A549 (cell line): ENCODE results near the gene TRPM4. TPM values are rescaled to one million over a fixed set of nuclear protein-coding genes. Genes with fewer than 3 reads are reported as not detected.
A peak's percentile ranks its signal among the peaks of the same experiment; 100 is the strongest.

Experiments used
- ATAC-seq, 2 experiments: fragments of 200-7000 bp in 1 of 2; fragments of >200 bp in 1 of 2; cut with Nextera tagmentation in 1 of 2; cut with Tn5 transposase in 1 of 2; 3 replicates each; pipeline versions ENCODE4 v1.8.0 to v1.9.1; 2018 to 2020; ENCODE audit warnings: mild to moderate bottlenecking in 1 of 2, moderate library complexity in 1 of 2
- CTCF ChIA-PET: fragments of 300-600 bp; sonication (Branson Sonifier 250); formaldehyde crosslinking; extraction: SDS; loops from one replicate; lab custom pipeline; 2021; ENCODE audit warnings: antibody characterized with exemption, inconsistent platforms; lab: Yijun Ruan, JAX
- POLR2A ChIA-PET: fragments of 350-600 bp; formaldehyde crosslinking; extraction: SDS; loops from one replicate; lab custom pipeline; 2021; ENCODE audit warnings: antibody characterized with exemption, inconsistent platforms; lab: Yijun Ruan, JAX
- DNase-seq, 2 experiments: peaks; one replicate each; pipeline versions ENCODE4 v3.0.0 to v3.0.0-alpha.2; 2011 to 2016; ENCODE audit warnings: low read depth in 1 of 2, low spot score in 1 of 2
- FAIRE-seq: peaks from 2 replicates; lab custom pipeline; 2011; peaks lifted over from hg19 to GRCh38; lab: Jason Lieb, UNC
- H3K27ac ChIP-seq, 2 experiments: fragments of >200 bp; sonication (Bioruptor Twin); formaldehyde crosslinking; 3 replicates each; pipeline ENCODE4 v1.5.1; 2016 to 2017
- H3K4me1 ChIP-seq: fragments of >200 bp; sonication (Bioruptor Twin); formaldehyde crosslinking; 3 replicates; pipeline ENCODE4 v1.6.1; 2016
- H3K4me2 ChIP-seq: fragments of >200 bp; sonication (Bioruptor Twin); formaldehyde crosslinking; 3 replicates; pipeline ENCODE4 v1.6.1; 2016
- H3K4me3 ChIP-seq: fragments of >200 bp; sonication (Bioruptor Twin); formaldehyde crosslinking; 3 replicates; pipeline ENCODE4 v1.5.1; 2016
- H3K9me3 ChIP-seq: fragments of >200 bp; sonication (Bioruptor Twin); formaldehyde crosslinking; 3 replicates; pipeline ENCODE4 v1.6.1; 2016
- ATOH8 ChIP-seq: fragments of 250-450 bp; sonication (Bioruptor Pico); IDR thresholded peaks from 2 replicates; pipeline ENCODE4 v1.5.0; 2020; ENCODE audit warnings: low read depth, mild to moderate bottlenecking, moderate library complexity
- BCL3 ChIP-seq: fragments of >200 bp; sonication (Bioruptor Twin); formaldehyde crosslinking; IDR thresholded peaks from 3 replicates; pipeline ENCODE4 v1.6.1; 2016
- CBX2 ChIP-seq: fragments of 200-600 bp; sonication (generic); IDR thresholded peaks from 2 replicates; pipeline ENCODE4 v1.6.1; 2016; ENCODE audit warnings: low read depth, mild to moderate bottlenecking, borderline replicate concordance
- CBX8 ChIP-seq: fragments of 200-600 bp; sonication (generic); IDR thresholded peaks from 2 replicates; pipeline ENCODE4 v1.6.1; 2016
- CHD2 ChIP-seq: fragments of 150-350 bp; IDR thresholded peaks from 2 replicates; pipeline ENCODE4 v1.6.1; 2014; ENCODE audit warnings: low read length; ENCODE audit not compliant: partially characterized antibody
- CHD4 ChIP-seq: fragments of 200-600 bp; sonication (generic); IDR thresholded peaks from 2 replicates; pipeline ENCODE4 v1.6.1; 2016; ENCODE audit warnings: antibody characterized with exemption, mild to moderate bottlenecking, borderline replicate concordance
- CTCF ChIP-seq: fragments of >200 bp; sonication (Bioruptor Twin); formaldehyde crosslinking; IDR thresholded peaks from 3 replicates; pipeline ENCODE4 v1.5.1; 2016
- E2F6 ChIP-seq: IDR thresholded peaks from 2 replicates; pipeline ENCODE4 v1.6.1; 2012; ENCODE audit warnings: low read depth, borderline replicate concordance
- EHF ChIP-seq: fragments of 250-450 bp; sonication (Bioruptor Pico); IDR thresholded peaks from 2 replicates; pipeline ENCODE4 v1.5.0; 2020; ENCODE audit warnings: mild to moderate bottlenecking
- ELK1 ChIP-seq: fragments of 150-350 bp; IDR thresholded peaks from 2 replicates; pipeline ENCODE4 v1.6.1; 2014; ENCODE audit warnings: low read depth, mild to moderate bottlenecking, low read length
- EP300 ChIP-seq, 2 experiments: fragments of >200 bp; sonication (Bioruptor Twin); formaldehyde crosslinking; IDR thresholded peaks; 2 replicates in 1 of 2; 3 replicates in 1 of 2; pipeline ENCODE4 v1.6.1; 2016 to 2017
- FOXS1 ChIP-seq: fragments of 250-450 bp; sonication (Bioruptor Pico); IDR thresholded peaks from 2 replicates; pipeline ENCODE4 v1.5.0; 2020; ENCODE audit warnings: mild to moderate bottlenecking, moderate library complexity
- GATA3 ChIP-seq: IDR thresholded peaks from 2 replicates; pipeline ENCODE4 v1.6.1; 2012; ENCODE audit warnings: borderline replicate concordance
- HEYL ChIP-seq: fragments of 250-450 bp; sonication (Bioruptor Pico); IDR thresholded peaks from 2 replicates; pipeline ENCODE4 v1.8.0; 2021; ENCODE audit warnings: mild to moderate bottlenecking, moderate library complexity
- HMGXB4 ChIP-seq: fragments of 250-450 bp; sonication (Bioruptor Pico); IDR thresholded peaks from 2 replicates; pipeline ENCODE4 v1.5.0; 2021; ENCODE audit warnings: mild to moderate bottlenecking, moderate library complexity, borderline replicate concordance
- HOXA7 ChIP-seq: fragments of 250-450 bp; sonication (Bioruptor Pico); IDR thresholded peaks from 2 replicates; pipeline ENCODE4 v1.5.0; 2020; ENCODE audit warnings: mild to moderate bottlenecking, moderate library complexity
- HOXB13 ChIP-seq: fragments of 250-450 bp; sonication (Bioruptor Pico); IDR thresholded peaks from 2 replicates; pipeline ENCODE4 v1.5.0; 2020; ENCODE audit warnings: low read depth, mild to moderate bottlenecking, moderate library complexity
- HOXB5 ChIP-seq: fragments of 250-450 bp; sonication (Bioruptor Pico); IDR thresholded peaks from 2 replicates; pipeline ENCODE4 v1.5.0; 2020; ENCODE audit warnings: mild to moderate bottlenecking, moderate library complexity
- JUN ChIP-seq, 2 experiments: fragments of >200 bp; sonication (Bioruptor Twin); formaldehyde crosslinking; IDR thresholded peaks; 2 replicates in 1 of 2; 3 replicates in 1 of 2; pipeline ENCODE4 v1.6.1; 2016 to 2017
- JUNB ChIP-seq: fragments of >200 bp; sonication (Bioruptor Twin); formaldehyde crosslinking; IDR thresholded peaks from 2 replicates; pipeline ENCODE4 v1.6.1; 2016
- KDM5A ChIP-seq: fragments of 200-600 bp; sonication (generic); IDR thresholded peaks from 2 replicates; pipeline ENCODE4 v1.6.1; 2016; ENCODE audit warnings: antibody characterized with exemption, mild to moderate bottlenecking
- MAX ChIP-seq: IDR thresholded peaks from 2 replicates; pipeline ENCODE4 v1.6.1; 2012
- MYC ChIP-seq: IDR thresholded peaks from 2 replicates; pipeline ENCODE4 v1.6.1; 2012; ENCODE audit warnings: mild to moderate bottlenecking, inconsistent platforms, low read length, improper control_type of control experiment, borderline replicate concordance
- NR3C1 ChIP-seq: fragments of >200 bp; sonication (Bioruptor Twin); formaldehyde crosslinking; IDR thresholded peaks from 3 replicates; pipeline ENCODE4 v1.6.1; 2017
- PHF8 ChIP-seq: fragments of 200-600 bp; sonication (generic); IDR thresholded peaks from 2 replicates; pipeline ENCODE4 v1.6.1; 2016; ENCODE audit warnings: low read depth, mild to moderate bottlenecking, antibody characterized with exemption, moderate library complexity, borderline replicate concordance
- POLR2A ChIP-seq: IDR thresholded peaks from 2 replicates; pipeline ENCODE4 v1.6.1; 2012; ENCODE audit warnings: mild to moderate bottlenecking, low read length
- RARB ChIP-seq: fragments of 250-450 bp; sonication (Bioruptor Pico); IDR thresholded peaks from 2 replicates; pipeline ENCODE4 v1.8.0; 2021; ENCODE audit warnings: mild to moderate bottlenecking, moderate library complexity
- RCOR1 ChIP-seq: fragments of 150-350 bp; IDR thresholded peaks from 2 replicates; pipeline ENCODE4 v1.6.1; 2014; ENCODE audit warnings: antibody characterized with exemption, low read length, low read depth
- RFX5 ChIP-seq: fragments of 450-650 bp; IDR thresholded peaks from 2 replicates; pipeline ENCODE4 v1.7.1; 2014; ENCODE audit warnings: antibody characterized with exemption, mild to moderate bottlenecking, moderate library complexity
- SMC3 ChIP-seq: fragments of >200 bp; sonication (Bioruptor Twin); formaldehyde crosslinking; IDR thresholded peaks from 3 replicates; pipeline ENCODE4 v1.6.1; 2018; ENCODE audit warnings: inconsistent platforms
- TP53 ChIP-seq: fragments of 250-450 bp; sonication (Bioruptor Pico); IDR thresholded peaks from 2 replicates; pipeline ENCODE4 v1.5.0; 2021; ENCODE audit warnings: mild to moderate bottlenecking, moderate library complexity
- ZC3H11A ChIP-seq: fragments of 450-650 bp; IDR thresholded peaks from 2 replicates; pipeline ENCODE4 v1.6.1; 2014; ENCODE audit warnings: antibody characterized with exemption, mild to moderate bottlenecking
- ZNF302 ChIP-seq: fragments of 250-450 bp; sonication (Bioruptor Pico); IDR thresholded peaks from 2 replicates; pipeline ENCODE4 v1.9.0; 2021; ENCODE audit warnings: inconsistent platforms, mild to moderate bottlenecking, moderate library complexity
- ZSCAN20 ChIP-seq: fragments of 250-450 bp; sonication (Bioruptor Pico); IDR thresholded peaks from 2 replicates; pipeline ENCODE4 v1.8.0; 2022; ENCODE audit warnings: mild to moderate bottlenecking, moderate library complexity
- WGBS: methylation state at CpG from one replicate; pipeline ENCODE4 v1.1.6; 2017; ENCODE audit errors: missing lambda C conversion rate; 5-methylcytosine and 5-hydroxymethylcytosine counted together
- polyA plus RNA-seq, 4 experiments: library from polyadenylated mRNA; depleted of rRNA in 3 of 4; stranded (reverse); fragments of >200 nt; fragmentation: RNase III in 1 of 4; extraction: RNeasy Plus Mini Kit Qiagen cat#74134 plus additional on column Dnase treatment in 1 of 4; gene quantifications; 2 replicates in 3 of 4; 3 replicates in 1 of 4; pipeline ENCODE4 v1.2.3, GENCODE V29; 2011 to 2017

TRPM4 gene
- polyA plus RNA-seq, 2 of the 4 experiments (the other 2 are of a cell fraction): 4.7 to 9.1 TPM

GRCh38 chr19:49119411-49120324 lies 37.9 kb upstream of the TRPM4 start, which contains the start of gene PPFIA3:
TSS of gene PPFIA3 (plus strand) at chr19:49119544. CDS start at chr19:49127874, 8,330 bp downstream.
- ATAC-seq (peak; percentile 57 to 61), FAIRE-seq (no peak)
- TF ChIP-seq HOXB13 (CRISPR knock-in tag): peak; percentile 47; the same call in 1 of the 2 replicates
- TF ChIP-seq E2F6: peak; percentile 43; the same call in 1 of the 2 replicates
- no peak for TF ChIP-seq JUNB
- TF ChIP-seq SMC3: no peak
- TF ChIP-seq ELK1: no peak
- TF ChIP-seq PHF8: no peak
- TF ChIP-seq MYC: no peak
- TF ChIP-seq EP300 (IDR thresholded peaks at IDR 0.05): no peak
- no peak for TF ChIP-seq ZC3H11A
- no peak for TF ChIP-seq CBX8
- TF ChIP-seq HMGXB4: no peak
- no peak for TF ChIP-seq GATA3
- TF ChIP-seq NR3C1: no peak
- TF ChIP-seq RFX5: no peak
- no peak for TF ChIP-seq CHD2
- TF ChIP-seq CTCF: no peak
- peak; percentile 72 for TF ChIP-seq MAX
- TF ChIP-seq CHD4: no peak
- TF ChIP-seq JUN (IDR thresholded peaks at IDR 0.05): no peak
- TF ChIP-seq HEYL (CRISPR knock-in tag): no peak
- no peak for TF ChIP-seq HOXA7
- TF ChIP-seq ZNF302: no peak
- TF ChIP-seq ATOH8 (CRISPR knock-in tag): no peak
- TF ChIP-seq RARB: no peak
- no peak for TF ChIP-seq POLR2A
- TF ChIP-seq KDM5A: no peak
- TF ChIP-seq HOXB5 (CRISPR knock-in tag): 0 out of 2 replicates have a peak, but pooled peaks have one; percentile 38
- TF ChIP-seq FOXS1 (CRISPR knock-in tag): no peak
- no peak for TF ChIP-seq RCOR1
- TF ChIP-seq CBX2: no peak
- no peak for TF ChIP-seq ZSCAN20 (CRISPR knock-in tag)
- TF ChIP-seq BCL3: no peak
- TF ChIP-seq EHF: no peak
- TF ChIP-seq TP53: no peak

More at GRCh38 chr19:49119411-49120324, 37.9 kb upstream of the TRPM4 start, which contains the start of gene PPFIA3:
- 1% methylated on average over 15 of the region's 90 CpGs for WGBS
- no peaks in the 10 kb centered on the region for H3K9me3 ChIP-seq
- peak within 1 kb of the TSS; percentile 62 for H3K4me3 ChIP-seq
- peak within 1 kb of the TSS; percentile 95 for H3K27ac ChIP-seq
- H3K4me1 ChIP-seq: peaks cover 19% of the 10 kb centered on the region
- POLR2A ChIA-PET: interaction anchor here (0.8 to 1.2 kb wide), 3 partner anchors 19 to 126 kb away, joined by 3 to 5 read pairs (median 4); partner anchors contain the start of gene RUVBL2
- H3K4me2 ChIP-seq: peak within 1 kb of the TSS; percentile 87
- peak in 1 of 2 experiments; percentile 62 for DNase-seq
- CTCF ChIA-PET: interaction anchor here (0.6 to 21.0 kb wide), 14 partner anchors 11 to 450 kb away, joined by 3 to 298 read pairs (median 4); partner anchors contain the start of genes GYS1 and RUVBL2
